Glomerular endothelial cell (primary cell): ENCODE results near the gene OR8B12. TPM values are rescaled to one million over a fixed set of nuclear protein-coding genes. Genes with fewer than 3 reads are reported as not detected.
"Not testable (repeated sequence)": the region's sequence is repeated elsewhere in the genome, so short reads cannot be mapped to it uniquely, and the experiment has no call there.

Experiments used
- DNase-seq: peaks from one replicate; pipeline ENCODE4 v3.0.0-alpha.2; 2011; ENCODE audit warnings: low read depth, low spot score; ENCODE audit errors: extremely low read depth
- total RNA-seq: library from RNA; depleted of rRNA; stranded (reverse); fragments of >200 nt; gene quantifications from 2 replicates; pipeline ENCODE4 v1.2.3, GENCODE V29; 2015

The OR8B12 gene
- total RNA-seq, 1 donor from 2014 or later: not detected

- no peak for DNase-seq
These were observed 9.8 kb downstream of the OR8B12 start for GRCh38 chr11:124533626-124534025.

- no peak for DNase-seq
These were observed 23.0 kb downstream of the OR8B12 start for GRCh38 chr11:124520550-124520854.

GRCh38 chr11:124519850-124520549 lies 23.5 kb downstream of the OR8B12 start:
- DNase-seq: no peak

GRCh38 chr11:124518989-124519451 lies 24.4 kb downstream of the OR8B12 start:
- no peak for DNase-seq

- no peak for DNase-seq
These were observed 26.1 kb downstream of the OR8B12 start for GRCh38 chr11:124517314-124517713.

- not testable (repeated sequence) for DNase-seq
These were observed 28.8 kb downstream of the OR8B12 start for GRCh38 chr11:124514675-124515074.

- DNase-seq: no peak
These were observed 29.3 kb downstream of the OR8B12 start for GRCh38 chr11:124514131-124514530.

- DNase-seq: no peak
These were observed 31.7 kb downstream of the OR8B12 start for GRCh38 chr11:124511745-124512144.

GRCh38 chr11:124510279-124510678 lies 33.2 kb downstream of the OR8B12 start:
- DNase-seq: no peak

GRCh38 chr11:124499711-124500110 lies 43.7 kb downstream of the OR8B12 start:
- no peak for DNase-seq

- no peak for DNase-seq
These were observed 50.3 kb downstream of the OR8B12 start for GRCh38 chr11:124493016-124493655.

Other genes starting within 250 kb of the OR8B12 start
- not detected in 2 replicates for gene OR8D1, start 229.7 kb downstream of the OR8B12 start, total RNA-seq
- not detected in 2 replicates for gene OR8D2, start 223.5 kb downstream of the OR8B12 start, total RNA-seq
- not detected in 2 replicates for gene OR8B2, start 159.2 kb downstream of the OR8B12 start, total RNA-seq
- not detected in 2 replicates for gene OR8B3, start 144.6 kb downstream of the OR8B12 start, total RNA-seq
- not detected in 2 replicates for gene OR8B4, start 118.8 kb downstream of the OR8B12 start, total RNA-seq
- gene OR8B8, start 98.0 kb downstream of the OR8B12 start, total RNA-seq: not detected in 2 replicates
- gene OR8A1, start 26.3 kb upstream of the OR8B12 start, total RNA-seq: not detected in 2 replicates
- not detected in 2 replicates for gene PANX3, start 67.8 kb upstream of the OR8B12 start, total RNA-seq
- 12.4 and 20.5 TPM in 2 replicates for gene TBRG1, start 79.2 kb upstream of the OR8B12 start, total RNA-seq
- 39.5 and 53.8 TPM in 2 replicates for gene SIAE, start 130.1 kb upstream of the OR8B12 start, total RNA-seq
- 6.9 and 11.1 TPM in 2 replicates for gene SPA17, start 130.2 kb upstream of the OR8B12 start, total RNA-seq
- gene NRGN, start 196.3 kb upstream of the OR8B12 start, total RNA-seq: 10.6 and 14.4 TPM in 2 replicates
- gene VSIG2, start 208.6 kb upstream of the OR8B12 start, total RNA-seq: 1.1 TPM in 1 of 2 replicates, not detected in the other
- gene ESAM, start 218.6 kb upstream of the OR8B12 start, total RNA-seq: 297 and 465 TPM in 2 replicates